ENCODE results near the gene CAPN13. TPM values are rescaled to one million over a fixed set of nuclear protein-coding genes. Genes with fewer than 3 reads are reported as not detected.

Gene CAPN13
- total RNA-seq, 1 donor from 2014 or later = 19.2 TPM

- intact Hi-C loops (cut with DNase I) = no loop called here
- H3K4me1 ChIP-seq = no peaks in the 10 kb centered on the region
- DNase-seq (peak; percentile 26), ATAC-seq (peak; percentile 33)
- H3K9me3 ChIP-seq = no peaks in the 10 kb centered on the region
- no peak overlapping the region for H3K4me3 ChIP-seq
- no peaks in the 10 kb centered on the region for H3K36me3 ChIP-seq
- TF ChIP-seq CTCF (IDR thresholded peaks at IDR 0.05) = no peak
- H3K27me3 ChIP-seq = no peaks in the 10 kb centered on the region
- no peak overlapping the region for H3K27ac ChIP-seq
Measured at GRCh38 chr2:30677861-30678385, 129.3 kb downstream of the CAPN13 start.

GRCh38 chr2:30677231-30677630 lies 130.0 kb downstream of the CAPN13 start:
- H3K36me3 ChIP-seq = no peaks in the 10 kb centered on the region
- no peak overlapping the region for H3K27ac ChIP-seq
- H3K4me1 ChIP-seq = no peaks in the 10 kb centered on the region
- intact Hi-C loops (cut with DNase I) = no loop called here
- ATAC-seq (no peak), DNase-seq (no peak)
- H3K27me3 ChIP-seq = no peaks in the 10 kb centered on the region
- H3K4me3 ChIP-seq = no peak overlapping the region
- no peaks in the 10 kb centered on the region for H3K9me3 ChIP-seq
- no peak for TF ChIP-seq CTCF (IDR thresholded peaks at IDR 0.05)

- DNase-seq (no peak), ATAC-seq (no peak)
- H3K9me3 ChIP-seq = no peaks in the 10 kb centered on the region
- H3K36me3 ChIP-seq = no peaks in the 10 kb centered on the region
- H3K27ac ChIP-seq = no peak overlapping the region
- no peak for TF ChIP-seq CTCF (IDR thresholded peaks at IDR 0.05)
- H3K4me3 ChIP-seq = no peak overlapping the region
- no peaks in the 10 kb centered on the region for H3K27me3 ChIP-seq
- intact Hi-C loops (cut with DNase I) = no loop called here
- no peaks in the 10 kb centered on the region for H3K4me1 ChIP-seq
Measured at GRCh38 chr2:30675758-30676157, 131.5 kb downstream of the CAPN13 start.

GRCh38 chr2:30673127-30673526 lies 134.1 kb downstream of the CAPN13 start:
- no peak overlapping the region for H3K4me3 ChIP-seq
- ATAC-seq (no peak), DNase-seq (no peak)
- H3K9me3 ChIP-seq = no peaks in the 10 kb centered on the region
- intact Hi-C loops (cut with DNase I) = no loop called here
- no peaks in the 10 kb centered on the region for H3K36me3 ChIP-seq
- no peak overlapping the region for H3K27ac ChIP-seq
- TF ChIP-seq CTCF (IDR thresholded peaks at IDR 0.05) = no peak
- no peaks in the 10 kb centered on the region for H3K27me3 ChIP-seq
- H3K4me1 ChIP-seq = no peaks in the 10 kb centered on the region

Measured in upper lobe of right lung (tissue), 1 donor.